GM19328 (cell line): ENCODE data around the gene CKS1B.
"Not testable (repeated sequence)": the region's sequence is repeated elsewhere in the genome, so short reads cannot be mapped to it uniquely, and the experiment has no call there.

Experiments used
- ATAC-seq: cut with Tn5 transposase; IDR thresholded peaks from one replicate; pipeline ENCODE4 v1.9.1; 2021; ENCODE audit warnings: mild to moderate bottlenecking, moderate library complexity; ENCODE audit not compliant: unreplicated experiment

The CKS1B gene

GRCh38 chr1:154982897-154983648 is 8.6 kb downstream of the CKS1B start, which contains the start of gene FLAD1:
FLAD1 (plus strand) TSS chr1:154983344; CDS start chr1:154983695, 351 bp downstream.
- peak; percentile 97 for ATAC-seq

GRCh38 chr1:154983776-154984466 is 9.4 kb downstream of the CKS1B start:
- no peak for ATAC-seq

DNA sequence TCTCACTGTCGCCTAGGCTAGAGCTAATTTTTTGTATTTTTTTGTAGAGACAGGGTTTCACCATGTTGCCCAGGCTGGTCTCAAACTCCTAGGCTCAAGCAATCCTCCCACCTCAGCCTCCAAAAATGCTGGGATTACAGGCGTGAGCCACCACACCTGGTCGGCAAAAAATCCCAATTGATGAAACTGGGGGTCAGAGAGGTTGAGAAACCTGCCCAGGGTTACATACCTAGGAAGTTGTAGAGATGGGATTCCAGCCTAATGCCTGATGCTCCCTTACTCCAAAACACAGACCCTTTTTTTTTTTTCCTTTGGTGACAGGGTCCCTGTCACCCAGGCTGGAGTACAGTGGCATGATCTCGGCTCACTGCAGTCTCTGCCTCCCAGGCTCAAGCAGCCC is 12.3 kb downstream of the CKS1B start:
- not testable (repeated sequence) for ATAC-seq

GRCh38 chr1:154987326-154987725 is 12.8 kb downstream of the CKS1B start:
- no peak for ATAC-seq

- no peak for ATAC-seq
Measured at GRCh38 chr1:154988058-154988954, 13.8 kb downstream of the CKS1B start.

DNA sequence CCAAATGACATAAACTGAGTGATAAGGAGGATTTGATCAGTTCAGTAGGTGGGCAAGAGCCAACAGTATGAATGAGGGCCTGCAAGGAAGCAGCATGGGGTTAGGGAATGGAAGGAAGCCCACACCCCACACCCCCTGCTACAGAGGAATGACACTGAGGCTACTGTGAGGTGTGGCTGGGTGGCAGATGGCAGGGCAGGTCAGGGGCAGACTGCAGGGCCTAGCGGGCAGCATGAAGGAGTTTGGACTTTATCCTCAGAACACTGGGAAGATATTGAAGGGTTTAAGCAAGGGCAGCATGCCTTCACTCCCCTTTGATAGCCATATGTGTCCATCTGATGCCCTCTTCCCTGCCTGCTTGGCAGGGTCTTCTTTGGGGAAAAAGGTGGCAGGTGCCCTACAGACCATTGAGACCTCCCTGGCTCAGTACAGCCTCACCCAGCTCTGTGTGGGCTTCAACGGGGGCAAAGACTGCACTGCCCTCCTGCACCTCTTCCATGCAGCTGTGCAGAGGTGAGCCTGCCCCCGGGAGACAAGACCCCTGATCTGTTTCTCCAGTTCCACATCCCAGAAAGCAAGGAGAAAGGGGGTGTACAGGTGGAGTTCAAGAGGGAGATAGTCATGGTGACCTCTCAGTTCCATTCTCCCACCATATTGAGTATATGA is 14.8 kb downstream of the CKS1B start:
- ATAC-seq = no peak

DNA sequence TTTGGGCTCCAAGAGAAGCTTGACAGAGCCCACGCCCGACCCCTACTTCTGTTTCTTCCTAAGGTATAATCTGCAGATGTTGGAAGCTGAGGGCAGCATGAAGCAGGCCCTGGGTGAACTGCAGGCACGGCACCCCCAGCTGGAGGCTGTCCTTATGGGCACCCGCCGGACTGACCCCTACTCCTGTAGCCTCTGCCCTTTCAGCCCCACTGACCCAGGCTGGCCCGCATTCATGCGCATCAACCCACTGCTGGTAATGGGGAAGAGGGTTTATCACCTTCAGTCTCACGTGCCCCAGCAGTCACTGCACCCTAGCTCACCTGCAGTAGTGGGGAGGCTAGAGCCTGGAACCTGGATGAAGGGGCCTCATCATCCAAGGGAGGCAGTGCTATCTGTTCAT is 15.8 kb downstream of the CKS1B start:
- no peak for ATAC-seq

DNA sequence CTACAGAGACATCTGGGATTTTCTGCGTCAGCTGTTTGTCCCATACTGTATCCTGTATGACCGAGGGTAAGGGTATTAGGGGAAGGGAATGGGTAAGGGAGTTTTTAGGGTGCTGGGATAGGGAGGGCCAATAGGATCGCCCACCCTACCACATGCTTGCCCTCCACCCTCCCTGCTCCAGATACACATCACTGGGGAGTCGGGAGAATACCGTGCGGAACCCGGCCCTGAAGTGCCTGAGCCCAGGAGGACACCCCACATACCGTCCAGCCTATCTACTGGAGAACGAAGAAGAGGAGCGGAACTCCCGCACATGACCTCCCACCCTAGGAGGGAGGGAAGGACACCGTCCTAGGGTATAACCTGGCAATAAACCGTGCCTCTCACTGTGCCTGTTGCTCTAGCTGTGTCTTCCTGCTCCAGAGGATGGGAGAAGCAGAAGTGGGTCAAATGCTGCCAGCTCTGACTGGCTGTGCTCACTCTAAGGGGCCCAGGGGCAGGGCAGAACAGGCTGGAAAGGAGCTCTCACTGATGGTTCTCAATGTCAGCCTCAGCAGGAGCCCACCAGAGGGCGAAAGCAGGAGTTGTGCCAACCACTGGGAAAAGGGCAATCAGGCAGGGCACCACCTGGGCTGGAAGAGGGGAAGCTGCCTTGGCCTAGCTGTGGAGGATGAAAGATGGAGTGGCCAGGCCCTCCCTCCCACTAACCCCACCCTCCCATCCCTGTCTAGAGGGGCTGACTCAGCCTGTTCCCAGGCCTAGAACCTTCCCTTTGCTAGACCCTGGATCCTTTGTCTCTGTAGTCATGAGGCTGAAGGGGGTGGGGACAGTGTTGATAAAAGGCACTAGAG is 18.5 kb downstream of the CKS1B start:
- no peak for ATAC-seq

GRCh38 chr1:154993572-154994268 is 19.2 kb downstream of the CKS1B start, which contains the start of gene LENEP:
LENEP (plus strand) TSS chr1:154993586; CDS start chr1:154993608, 22 bp downstream.
- no peak for ATAC-seq

GRCh38 chr1:154994269-154994587 is 19.7 kb downstream of the CKS1B start:
- ATAC-seq = no peak

GRCh38 chr1:154994591-154994990 is 20.1 kb downstream of the CKS1B start:
- no peak for ATAC-seq

DNA sequence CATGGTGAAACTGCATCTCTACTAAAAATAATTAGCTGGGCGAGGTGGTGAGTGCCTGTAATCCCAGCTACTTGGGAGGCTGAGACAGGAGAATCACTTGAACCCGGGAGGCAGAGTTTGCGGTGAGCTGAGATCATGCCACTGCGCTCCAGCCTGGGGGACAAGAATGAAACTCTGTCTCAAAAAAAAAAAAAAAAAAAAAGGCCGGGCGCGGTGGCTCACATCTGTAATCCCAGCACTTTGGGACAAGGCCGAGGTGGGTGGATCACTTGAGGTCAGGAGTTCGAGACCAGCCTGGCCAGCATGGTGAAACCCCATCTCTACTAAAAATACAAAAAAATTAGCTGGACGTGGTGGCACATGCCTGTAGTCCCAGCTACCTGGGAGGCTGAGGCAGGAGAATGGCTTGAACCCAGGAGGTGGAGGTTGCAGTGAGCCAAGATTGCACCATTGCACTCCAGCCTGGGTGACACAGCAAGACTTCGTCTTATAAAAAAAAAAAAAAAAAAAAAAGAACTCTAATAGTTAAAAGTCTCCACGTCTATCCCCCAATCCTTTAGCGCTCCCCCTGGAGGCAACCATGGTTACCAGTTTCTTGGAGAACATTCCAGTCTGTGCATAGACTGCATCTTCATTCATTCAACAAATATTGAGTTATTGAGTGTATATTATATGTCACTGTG is 21.0 kb downstream of the CKS1B start:
- ATAC-seq = not testable (repeated sequence)

DNA sequence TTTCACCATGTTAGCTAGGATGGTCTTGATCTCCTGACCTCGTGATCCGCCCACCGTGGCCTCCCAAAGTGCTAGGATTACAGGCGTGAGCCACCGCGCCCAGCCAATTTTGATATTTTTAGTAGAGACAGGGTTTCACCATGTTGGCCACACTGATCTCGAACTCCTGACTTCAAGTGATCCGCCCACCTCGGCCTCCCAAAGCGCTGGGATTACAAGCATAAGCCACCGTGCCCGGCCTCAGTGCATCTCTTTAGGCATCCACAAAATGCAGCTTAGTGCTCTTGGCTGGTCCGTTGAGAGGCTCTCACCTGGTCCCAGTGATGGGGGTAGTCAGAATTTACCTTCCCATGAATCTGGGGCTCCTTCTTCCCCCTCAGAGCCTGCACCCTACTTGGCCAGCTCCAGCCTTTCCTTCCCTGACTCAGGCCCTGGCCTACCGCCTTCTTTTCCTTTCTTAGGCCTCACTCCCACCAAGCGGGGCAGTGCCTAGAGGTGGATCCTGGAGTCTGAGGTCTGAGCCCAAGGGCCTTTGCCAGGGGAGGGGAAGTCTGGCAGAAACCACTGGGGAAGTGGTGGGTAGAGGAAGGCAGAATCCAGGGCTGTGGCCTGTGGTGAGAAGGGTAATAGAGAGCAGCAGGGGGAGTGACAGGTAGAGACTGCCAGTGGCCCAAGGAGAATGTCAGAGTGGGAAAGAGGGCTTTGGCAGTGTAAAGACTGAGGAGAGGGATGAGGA is 22.7 kb downstream of the CKS1B start:
- no peak for ATAC-seq

GRCh38 chr1:154998201-154998780 is 23.8 kb downstream of the CKS1B start:
- no peak for ATAC-seq

DNA sequence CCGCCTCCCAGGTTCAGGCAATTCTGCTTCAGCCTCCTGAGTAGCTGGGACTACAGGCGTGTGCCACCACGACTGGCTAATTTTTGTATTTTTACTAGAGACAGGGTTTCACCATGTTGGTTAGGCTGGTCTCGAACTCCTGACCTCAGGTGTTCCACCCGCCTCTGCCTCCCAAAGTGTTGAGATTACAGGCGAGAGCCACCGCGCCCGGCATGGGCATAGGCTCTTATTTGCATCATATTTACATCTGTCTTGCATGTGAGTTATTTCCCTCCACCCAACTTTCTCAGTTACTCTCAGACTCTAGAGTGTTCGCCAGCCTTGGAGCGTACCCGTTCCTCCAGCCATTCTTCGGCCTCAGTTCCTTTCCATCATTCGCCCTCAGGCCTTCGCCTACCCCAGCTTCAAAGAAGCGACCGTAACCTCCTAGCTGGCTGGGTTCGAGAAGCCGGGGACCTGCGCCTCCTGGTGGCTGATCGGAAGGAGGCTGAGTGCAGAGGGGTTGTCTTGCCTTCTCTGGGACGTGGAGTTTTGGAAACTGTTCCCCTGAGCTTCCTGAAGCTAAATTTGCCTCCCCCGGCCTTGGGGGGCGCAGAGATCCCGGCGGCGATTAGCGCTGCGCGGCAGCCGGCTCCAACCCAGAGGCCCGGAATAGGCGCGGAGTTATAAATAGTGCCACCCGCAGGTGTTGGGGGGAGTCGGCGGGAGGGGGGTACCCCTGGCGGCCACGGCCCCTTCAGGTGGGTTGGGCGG is 24.5 kb downstream of the CKS1B start:
- ATAC-seq = no peak

DNA sequence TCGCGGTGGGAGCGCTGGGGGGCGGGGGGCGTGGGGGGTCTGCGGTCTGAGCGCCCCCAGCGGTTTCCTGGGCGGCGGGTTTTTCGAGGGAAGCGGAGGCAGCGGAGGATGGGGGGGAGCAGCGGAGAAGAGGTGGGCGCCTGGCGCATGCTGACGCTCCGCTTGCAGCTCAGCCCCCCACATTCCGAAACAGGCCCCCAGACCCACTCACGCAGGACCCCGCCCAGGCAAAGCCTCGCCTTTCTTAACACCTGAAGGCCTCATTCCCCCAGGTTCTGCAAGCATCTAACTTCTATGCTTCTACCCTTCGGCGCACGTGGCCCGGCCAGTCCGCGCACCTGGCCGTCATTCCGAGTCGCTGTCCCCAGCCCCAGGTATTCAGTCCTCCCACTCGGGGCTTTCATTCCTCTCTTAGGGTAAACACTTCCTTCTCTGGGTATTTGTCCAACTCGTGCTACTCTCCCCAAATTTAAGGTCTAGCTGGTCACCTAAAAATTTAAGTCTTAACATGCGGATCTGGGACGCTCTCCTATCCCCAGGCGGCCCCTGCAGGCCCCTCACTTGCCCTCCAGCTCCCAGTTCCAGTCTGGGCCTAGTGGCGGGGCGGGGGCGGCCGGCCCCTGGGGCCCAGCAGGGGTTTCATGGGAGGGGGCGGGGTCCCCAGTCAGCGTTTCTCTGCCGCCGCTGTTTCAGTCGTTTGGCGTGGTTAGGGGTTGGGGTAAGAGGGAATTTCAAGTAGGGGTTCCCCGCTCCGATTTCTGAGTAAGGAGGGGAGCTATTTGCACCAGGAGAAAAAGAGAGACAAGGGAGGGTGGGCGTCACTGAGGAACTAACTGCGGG is 25.3 kb downstream of the CKS1B start:
- no peak for ATAC-seq
